LNCAP (cell line): ENCODE data around the gene ASTN1.

ENCODE experiments used
- CTCF ChIP-seq: fragments of 450-650 bp; IDR thresholded peaks from 2 replicates; pipeline ENCODE4 v1.5.1; 2017; ENCODE audit warnings: mild to moderate bottlenecking

ASTN1 gene

GRCh38 chr1:177053648-177054047 lies 110.9 kb downstream of the ASTN1 start:
- TF ChIP-seq CTCF, result no peak

- TF ChIP-seq CTCF, result no peak
Observed at GRCh38 chr1:177048314-177049069, 116.0 kb downstream of the ASTN1 start.

GRCh38 chr1:177045151-177045550 lies 119.4 kb downstream of the ASTN1 start:
- no peak for TF ChIP-seq CTCF

GRCh38 chr1:177044390-177044789 lies 120.1 kb downstream of the ASTN1 start:
- no peak for TF ChIP-seq CTCF

GRCh38 chr1:177043597-177043996 lies 120.9 kb downstream of the ASTN1 start:
- TF ChIP-seq CTCF, result no peak

GRCh38 chr1:177035586-177035985 lies 128.9 kb downstream of the ASTN1 start:
- TF ChIP-seq CTCF, result no peak

GRCh38 chr1:177033628-177034027 lies 130.9 kb downstream of the ASTN1 start:
- TF ChIP-seq CTCF, result no peak

GRCh38 chr1:177032434-177032833 lies 132.1 kb downstream of the ASTN1 start:
- no peak for TF ChIP-seq CTCF
